Right ventricle myocardium inferior (tissue), 1 donor: ENCODE data around the gene PIGM. TPM values are rescaled to one million over a fixed set of nuclear protein-coding genes. Genes with fewer than 3 reads are reported as not detected.

Experiments
- ATAC-seq: fragments of 200-7000 bp; cut with Tn5 transposase; one replicate; pipeline ENCODE4 v1.9.1; 2020; ENCODE audit warnings: mild to moderate bottlenecking, moderate library complexity
- DNase-seq: peaks from one replicate; pipeline ENCODE4 v3.0.0; 2021; ENCODE audit errors: missing footprints
- intact Hi-C: fragments of 100-400 bp; cut with DNase I; formaldehyde crosslinking; loops from one replicate; pipeline ENCODE4 v1.11.0; 2022
- total RNA-seq: library from RNA; stranded (reverse); fragmentation: NEBNext Ultra II Directional; extraction: Animal tissue kit (Norgen Biotek cat#: 25700); gene quantifications from one replicate; pipeline ENCODE4 v1.2.1, GENCODE V29; 2021
- donor health status: DM: no; HTN: yes; CAD: no; lungs with severe emphysema.

The PIGM gene
- total RNA-seq, 1 donor from 2014 or later = 2.4 TPM

- intact Hi-C loops = loop anchor here (5.0 kb wide), 1 partner anchor 249 kb away; the partner anchor contains the start of gene DUSP23
- ATAC-seq = peak; percentile 32
Observed at GRCh38 chr1:160030657-160031364, 979 bp downstream of the PIGM start.

GRCh38 chr1:160028426-160028825 is 3.4 kb downstream of the PIGM start:
- intact Hi-C loops = no loop called here

More at GRCh38 chr1:160030657-160031364, 979 bp downstream of the PIGM start:
- DNase-seq = no peak

GRCh38 chr1:160025314-160025713 is 6.5 kb downstream of the PIGM start:
- no peak for DNase-seq
- ATAC-seq = no peak
- intact Hi-C loops = no loop called here

More at GRCh38 chr1:160028426-160028825, 3.4 kb downstream of the PIGM start:
- ATAC-seq (no peak), DNase-seq (no peak)

- DNase-seq (no peak), ATAC-seq (peak; percentile 40)
- intact Hi-C loops = no loop called here
Observed at GRCh38 chr1:160024195-160024905, 7.4 kb downstream of the PIGM start.

- ATAC-seq = no peak
- intact Hi-C loops = no loop called here
- DNase-seq = no peak
Observed at GRCh38 chr1:160022330-160023310, 9.2 kb downstream of the PIGM start.

GRCh38 chr1:160021376-160022074 is 10.3 kb downstream of the PIGM start:
- no peak for ATAC-seq
- DNase-seq = no peak
- intact Hi-C loops = no loop called here

GRCh38 chr1:160020196-160020595 is 11.6 kb downstream of the PIGM start:
- intact Hi-C loops = no loop called here

GRCh38 chr1:160018900-160019299 is 12.9 kb downstream of the PIGM start:
- DNase-seq = no peak
- no peak for ATAC-seq
- intact Hi-C loops = no loop called here

More at GRCh38 chr1:160020196-160020595, 11.6 kb downstream of the PIGM start:
- DNase-seq (no peak), ATAC-seq (no peak)

GRCh38 chr1:160018347-160018746 is 13.4 kb downstream of the PIGM start:
- DNase-seq (no peak), ATAC-seq (no peak)
- intact Hi-C loops = no loop called here

GRCh38 chr1:160017592-160017991 is 14.2 kb downstream of the PIGM start:
- ATAC-seq (no peak), DNase-seq (no peak)
- intact Hi-C loops = no loop called here

- DNase-seq (no peak), ATAC-seq (no peak)
- intact Hi-C loops = no loop called here
Observed at GRCh38 chr1:160011781-160012180, 20.0 kb downstream of the PIGM start.

- intact Hi-C loops = no loop called here
- DNase-seq = no peak
- no peak for ATAC-seq
Observed at GRCh38 chr1:160009801-160010200, 22.0 kb downstream of the PIGM start.

- no peak for ATAC-seq
- no peak for DNase-seq
- intact Hi-C loops = no loop called here
Observed at GRCh38 chr1:160009081-160009480, 22.7 kb downstream of the PIGM start.

GRCh38 chr1:160007577-160008200 is 24.1 kb downstream of the PIGM start:
- DNase-seq (no peak), ATAC-seq (no peak)
- intact Hi-C loops = loop anchor here (1.0 to 2.0 kb wide), 2 partner anchors 71 to 209 kb away; no protein-coding TSS in a partner anchor

GRCh38 chr1:160006312-160006940 is 25.4 kb downstream of the PIGM start:
- DNase-seq = peak; percentile 83
- intact Hi-C loops = loop anchor here (2.0 kb wide), 1 partner anchor 208 kb away; no protein-coding TSS in a partner anchor
- ATAC-seq = peak; percentile 57

GRCh38 chr1:160005070-160005469 is 26.7 kb downstream of the PIGM start:
- no peak for ATAC-seq
- intact Hi-C loops = no loop called here
- no peak for DNase-seq

- intact Hi-C loops = no loop called here
- no peak for DNase-seq
- no peak for ATAC-seq
Observed at GRCh38 chr1:160004425-160004824, 27.4 kb downstream of the PIGM start.
